NCI-H345 treated with DMSO at 0.1 percent for 48 hours (cell line): ENCODE results near the gene PPP6R2.

ENCODE experiments used
- DNase-seq: peaks from one replicate; lab custom pipeline; 2025; ENCODE audit not compliant: unreplicated experiment; lab: John Stamatoyannopoulos, UW

Gene PPP6R2

GRCh38 chr22:50464451-50464850 is 121.3 kb downstream of the PPP6R2 start:
- DNase-seq, result no peak

DNA sequence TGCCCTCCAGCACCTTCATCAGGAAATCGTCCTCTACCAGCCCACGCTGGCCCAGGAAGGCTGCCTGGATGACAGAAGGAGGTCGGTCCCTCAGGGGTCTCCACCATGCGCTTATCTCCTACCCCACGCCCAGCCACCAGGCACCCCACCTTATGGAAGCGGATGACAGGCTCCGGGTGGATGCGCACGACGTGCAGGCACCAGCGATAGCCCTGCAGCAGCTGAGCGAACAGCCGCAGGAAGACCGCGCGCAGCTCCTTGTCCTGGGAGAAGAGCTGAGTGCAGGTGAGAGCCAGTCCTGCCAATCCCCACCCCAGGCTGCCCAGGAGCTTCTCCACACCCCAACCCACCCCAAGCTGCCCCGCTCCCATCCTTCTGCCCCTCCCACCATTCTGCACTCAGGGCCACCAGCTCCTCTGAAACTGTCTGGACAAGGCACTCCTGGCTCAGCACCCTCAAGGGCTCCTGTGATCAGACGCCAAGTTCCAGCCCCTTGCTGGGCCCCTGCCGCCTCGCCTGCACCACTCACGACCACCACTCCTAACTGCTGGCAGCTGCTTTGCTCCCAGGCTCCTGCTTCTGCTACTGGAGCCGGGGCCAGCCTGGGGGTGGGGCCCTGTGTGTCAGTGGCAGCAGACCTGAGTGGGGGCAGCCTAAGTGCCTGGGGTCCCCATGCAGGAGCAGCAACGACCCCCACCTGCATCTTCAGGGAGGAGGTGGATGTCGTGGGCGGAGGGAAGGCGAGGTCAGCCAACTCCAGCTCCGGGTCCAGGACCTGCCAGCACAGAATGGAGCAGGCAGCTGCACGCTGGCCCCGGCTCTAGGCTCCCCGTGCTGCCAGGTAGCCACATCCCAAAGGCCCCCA is 122.2 kb downstream of the PPP6R2 start:
- DNase-seq, result no peak

- no peak for DNase-seq
Observed at GRCh38 chr22:50467341-50467740, 124.2 kb downstream of the PPP6R2 start.

- no peak for DNase-seq
Observed at GRCh38 chr22:50467773-50468440, 124.8 kb downstream of the PPP6R2 start.

DNA sequence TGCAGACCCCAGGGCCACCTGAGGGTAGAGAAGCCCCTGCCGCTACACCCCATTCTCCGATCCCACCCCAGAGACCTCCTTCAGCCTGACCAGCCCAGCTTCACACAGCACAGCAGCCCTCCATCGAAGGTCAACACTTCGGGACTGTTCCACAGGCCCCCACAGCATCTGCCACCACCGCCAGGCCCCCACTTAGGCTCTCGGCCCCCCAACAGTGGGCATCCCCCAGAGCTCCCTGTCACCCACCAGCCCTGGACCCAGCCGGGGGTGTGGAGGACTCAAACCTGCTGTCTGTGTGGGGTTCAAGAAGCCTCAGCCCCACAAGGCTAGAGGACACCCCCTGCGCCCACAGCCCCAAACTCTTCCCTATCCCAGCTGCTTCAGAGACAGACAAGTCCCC is 125.5 kb downstream of the PPP6R2 start:
- no peak for DNase-seq

DNA sequence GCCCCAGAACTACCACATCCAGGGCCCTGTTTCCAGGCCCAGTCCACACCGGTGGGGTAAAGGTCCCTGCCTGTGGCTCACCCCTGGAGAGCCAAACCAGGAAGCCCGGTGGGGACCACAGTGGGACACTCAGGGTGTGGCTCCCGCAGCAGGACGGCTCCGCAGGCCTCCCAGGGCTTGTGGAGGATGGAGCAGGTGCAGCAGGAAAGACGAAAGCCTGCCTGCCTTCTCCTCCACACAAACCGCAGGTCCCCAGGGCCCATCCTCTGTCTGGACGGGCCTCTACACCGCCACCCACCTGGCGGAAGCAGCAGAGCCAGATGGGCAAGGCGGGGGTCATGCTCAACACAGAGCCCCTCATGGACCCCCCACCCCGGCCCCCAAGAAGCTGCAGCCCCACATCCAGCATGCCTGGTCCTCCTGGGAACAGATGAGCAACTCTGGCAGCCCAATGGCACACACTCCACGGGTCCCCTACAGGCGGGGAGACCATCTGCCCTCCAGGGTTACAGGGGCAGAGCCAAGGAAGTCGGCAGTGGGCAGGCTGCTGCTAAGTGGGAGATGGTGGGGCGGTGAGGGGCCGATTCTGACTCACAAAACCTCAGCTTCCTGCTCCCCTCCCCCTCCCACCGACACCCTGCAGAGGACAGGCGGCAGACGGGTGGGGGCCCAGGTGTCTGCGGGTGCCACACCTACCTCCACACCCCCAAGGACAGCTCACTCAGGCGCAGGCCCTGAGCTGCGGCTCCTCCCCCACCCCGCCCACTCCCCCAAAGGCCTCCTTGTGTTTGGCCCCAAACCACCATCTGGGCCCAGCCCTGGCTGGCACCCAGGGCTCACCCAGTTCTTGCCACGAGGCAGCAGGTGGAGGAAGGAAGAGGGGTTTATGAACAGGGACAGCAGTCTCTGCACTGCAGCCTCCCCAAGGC is 126.5 kb downstream of the PPP6R2 start:
- DNase-seq, result peak; percentile 51

DNA sequence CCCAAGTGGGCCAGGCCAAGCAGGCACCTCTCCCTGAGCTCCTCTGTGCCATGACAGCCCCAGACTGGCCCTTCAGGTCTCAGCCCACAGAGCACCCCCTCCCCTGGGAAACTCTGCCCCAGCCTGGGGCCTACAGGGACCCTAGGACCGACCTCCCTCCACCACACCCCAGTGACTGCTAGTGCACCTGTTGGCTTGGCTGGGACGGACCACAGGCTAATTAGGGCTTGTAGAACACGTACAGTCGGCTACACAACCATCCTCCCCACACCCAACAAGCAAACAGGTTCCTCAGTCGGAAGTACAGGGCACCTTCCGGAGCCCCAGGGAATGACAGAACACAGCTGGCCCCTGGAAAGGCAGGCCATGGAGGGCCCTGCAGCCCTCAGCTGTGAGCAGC is 127.4 kb downstream of the PPP6R2 start:
- no peak for DNase-seq

DNA sequence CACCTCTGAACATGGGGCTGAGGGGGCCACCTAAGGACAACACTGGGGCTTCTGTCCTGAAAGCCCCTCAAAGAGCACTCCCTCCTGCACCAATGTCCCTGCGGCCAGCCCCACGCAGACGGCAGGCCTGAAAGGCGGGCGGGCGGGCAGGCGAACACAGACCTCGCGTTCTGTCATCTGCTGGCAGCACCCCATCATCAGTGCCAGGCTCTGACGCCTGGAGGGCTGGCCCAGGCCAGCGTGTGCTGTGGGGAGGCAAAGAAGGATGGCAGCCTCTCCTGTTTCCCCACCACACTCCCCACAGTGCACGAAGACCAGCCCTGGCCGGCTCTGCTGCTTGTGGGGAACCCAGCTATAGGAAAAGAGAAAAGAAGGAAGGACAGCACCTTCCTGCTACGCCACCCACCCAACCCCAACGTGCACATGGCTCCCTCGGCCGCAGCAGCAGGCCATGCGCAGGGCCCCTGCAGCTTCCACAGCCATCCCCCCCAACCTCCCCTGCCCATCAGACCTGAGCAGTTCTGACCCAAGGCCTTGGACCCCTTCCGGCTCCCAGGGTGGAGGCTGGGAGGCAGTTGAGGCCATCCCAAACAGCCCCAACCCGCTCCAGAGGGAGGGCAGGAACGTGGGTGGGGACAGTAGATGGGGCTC is 128.2 kb downstream of the PPP6R2 start:
- no peak for DNase-seq

DNA sequence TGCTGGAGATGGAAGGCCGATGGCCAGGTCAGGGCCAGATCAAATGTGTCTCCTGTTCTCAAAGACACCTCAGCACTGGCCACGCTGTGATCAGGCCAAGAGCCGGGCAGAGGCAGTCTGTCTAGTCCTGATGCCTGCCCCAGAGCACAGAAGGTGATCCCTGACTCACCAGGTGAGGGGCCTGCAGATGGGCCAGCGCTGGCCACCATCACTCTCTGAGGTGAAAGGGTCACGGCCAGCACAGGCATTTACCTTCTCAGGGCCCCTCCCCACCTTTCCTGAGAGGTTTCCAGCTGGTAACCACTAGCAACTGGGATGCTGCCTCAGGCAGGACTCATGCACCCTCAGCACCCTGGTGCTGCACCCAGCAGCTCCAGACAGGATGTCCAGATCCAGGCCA is 128.8 kb downstream of the PPP6R2 start:
- no peak for DNase-seq

DNA sequence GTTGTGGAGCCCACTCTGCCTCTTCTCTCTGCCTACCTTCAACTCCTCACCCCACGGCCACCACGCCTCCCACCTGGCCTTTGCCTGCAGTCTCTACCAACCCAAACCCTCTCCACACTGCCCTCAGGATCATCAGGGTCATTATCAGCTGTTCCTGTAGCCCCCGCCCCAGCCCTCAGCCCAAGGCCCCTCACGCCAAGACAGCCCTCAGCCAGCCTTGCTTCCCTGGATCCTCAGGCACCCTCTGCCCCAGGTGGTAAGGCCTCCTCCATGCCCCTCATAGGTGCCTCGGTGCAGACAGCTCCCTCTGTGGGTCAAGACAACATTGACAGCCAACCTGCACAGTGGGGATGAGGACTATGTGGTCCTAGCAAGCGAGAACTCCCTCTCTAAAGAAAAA is 130.0 kb downstream of the PPP6R2 start:
- DNase-seq, result no peak

GRCh38 chr22:50473855-50474671 is 130.9 kb downstream of the PPP6R2 start:
- no peak for DNase-seq

- DNase-seq, result peak; percentile 47
Observed at GRCh38 chr22:50474710-50475651, 131.9 kb downstream of the PPP6R2 start, which contains the start of gene SBF1. Gene SBF1 (minus strand): TSS chr22:50475035. CDS start chr22:50474840, 195 bp downstream.

- no peak for DNase-seq
Observed at GRCh38 chr22:50475652-50476002, 132.5 kb downstream of the PPP6R2 start.

DNA sequence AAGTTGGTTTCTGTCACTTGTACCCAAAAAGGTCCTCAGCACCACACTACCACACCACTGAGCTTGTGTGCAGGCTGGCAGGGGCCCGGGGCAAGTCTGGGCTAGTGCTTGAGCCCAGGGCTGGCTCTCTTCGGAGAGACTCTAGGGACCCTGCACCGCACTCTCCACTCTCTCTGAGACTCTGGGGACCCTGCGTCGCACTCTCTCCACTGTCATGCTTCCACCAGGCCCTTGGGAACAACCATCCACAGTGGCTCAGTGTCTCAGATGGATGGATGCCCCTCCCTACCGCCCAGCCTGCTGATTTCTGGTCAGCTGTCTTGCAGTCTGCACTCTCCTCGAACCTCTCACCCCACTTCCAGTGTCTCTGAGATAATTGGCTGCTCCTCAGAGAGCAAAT is 133.7 kb downstream of the PPP6R2 start:
- no peak for DNase-seq

- DNase-seq, result no peak
Observed at GRCh38 chr22:50477923-50478322, 134.8 kb downstream of the PPP6R2 start.

DNA sequence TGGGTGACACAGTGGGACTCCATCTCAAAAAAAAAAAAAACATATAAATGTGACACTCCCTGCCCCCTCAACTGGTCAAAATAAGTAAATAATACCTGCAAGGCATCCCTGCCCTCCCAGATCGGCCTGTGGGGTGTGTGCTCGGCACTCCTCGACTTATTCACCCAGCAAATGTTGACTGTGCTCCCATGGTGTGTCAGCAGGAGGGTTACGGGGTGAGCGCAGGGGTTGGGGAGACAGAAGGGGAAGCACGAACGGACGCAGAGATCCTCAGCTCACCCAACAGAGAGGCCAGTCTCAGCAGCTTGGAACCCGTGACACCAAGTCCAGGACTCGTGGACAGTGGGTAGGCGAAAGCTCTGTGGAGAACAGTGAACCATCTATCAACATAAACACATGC is 136.6 kb downstream of the PPP6R2 start:
- DNase-seq, result no peak

DNA sequence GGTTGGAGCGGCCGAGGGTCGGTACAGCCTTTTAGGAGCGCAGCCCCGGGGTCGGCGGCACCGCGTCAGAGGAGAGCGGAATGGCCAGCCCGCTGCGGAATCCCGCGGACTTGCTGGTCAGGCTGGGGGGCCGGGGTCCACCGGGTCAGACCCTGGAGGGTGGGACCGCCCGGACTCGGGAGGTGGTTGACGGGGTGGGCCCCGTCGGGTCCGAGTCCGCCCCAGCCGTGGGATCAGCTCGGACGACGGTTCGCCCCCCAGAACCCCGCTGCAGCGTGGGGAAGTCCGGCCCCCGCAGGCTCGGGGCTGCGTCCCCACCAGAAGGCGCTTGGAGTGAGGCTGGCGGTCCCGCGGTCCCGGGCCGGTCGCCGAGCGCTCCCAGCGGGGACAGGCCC is 137.9 kb downstream of the PPP6R2 start:
- no peak for DNase-seq

- DNase-seq, result no peak
Observed at GRCh38 chr22:50481440-50482106, 138.4 kb downstream of the PPP6R2 start, which contains the start of gene ADM2. Gene ADM2 (plus strand): TSS chr22:50481543. CDS start chr22:50481848, 305 bp downstream.
